Natural killer cell (primary cell): Measurements from ENCODE around the gene NRGN. TPM values are rescaled to one million over a fixed set of nuclear protein-coding genes. Genes with fewer than 3 reads are reported as not detected.

Experiments used
- ATAC-seq, 3 donors: fragments of 150-1000 bp in 2 of 3; fragments of 200-7000 bp in 1 of 3; cut with Tn5 transposase; 1 replicate in 1 of 3; 2 replicates in 2 of 3; pipeline ENCODE4 v1.10.0; 2021; ENCODE audit warnings: mild to moderate bottlenecking in 2 of 3, moderate library complexity in 2 of 3
- DNase-seq, 2 donors: peaks; one replicate each; pipeline versions ENCODE4 v3.0.0 to v3.0.0-alpha.2; 2013 to 2021; ENCODE audit warnings: mixed read lengths in 1 of 2
- H3K27ac ChIP-seq: one replicate; pipeline ENCODE4 v1.5.1; 2013; ENCODE audit warnings: mild to moderate bottlenecking, low read length
- H3K27me3 ChIP-seq: one replicate; pipeline ENCODE4 v1.6.1; 2013; ENCODE audit warnings: low read length; ENCODE audit not compliant: control insufficient read depth, insufficient read depth
- H3K36me3 ChIP-seq: one replicate; pipeline ENCODE4 v1.6.1; 2013; ENCODE audit warnings: low read length; ENCODE audit not compliant: control insufficient read depth, insufficient read depth
- H3K4me1 ChIP-seq: one replicate; pipeline ENCODE4 v1.6.1; 2013; ENCODE audit warnings: low read length; ENCODE audit not compliant: control insufficient read depth, insufficient read depth
- H3K4me3 ChIP-seq: one replicate; pipeline ENCODE4 v1.5.1; 2013; ENCODE audit warnings: low read length
- H3K9me3 ChIP-seq: one replicate; pipeline ENCODE4 v1.6.1; 2013; ENCODE audit warnings: low read length; ENCODE audit not compliant: control insufficient read depth, insufficient read depth
- H3K27ac Mint-ChIP-seq, 2 donors: one replicate each; pipeline ENCODE4 v1.8.0; 2022; ENCODE audit warnings: mild to moderate bottlenecking in 2 of 2, mixed read lengths in 2 of 2, moderate library complexity in 1 of 2
- H3K27me3 Mint-ChIP-seq, 2 donors: one replicate each; pipeline ENCODE4 v1.8.0; 2022; ENCODE audit warnings: low read depth in 2 of 2, mixed read lengths in 2 of 2
- H3K36me3 Mint-ChIP-seq: one replicate; pipeline ENCODE4 v1.8.0; 2022; ENCODE audit warnings: mixed read lengths
- H3K4me1 Mint-ChIP-seq, 2 donors: one replicate each; pipeline ENCODE4 v1.8.0; 2022; ENCODE audit warnings: mixed read lengths in 2 of 2
- H3K4me3 Mint-ChIP-seq: one replicate; pipeline ENCODE4 v1.8.0; 2022; ENCODE audit warnings: mild to moderate bottlenecking, moderate library complexity, mixed read lengths
- H3K9me3 Mint-ChIP-seq, 2 donors: one replicate each; pipeline ENCODE4 v1.8.0; 2022; ENCODE audit warnings: mixed read lengths in 2 of 2
- CTCF ChIP-seq: fragments of 200-600 bp; IDR thresholded peaks from one replicate; pipeline ENCODE4 v1.8.0; 2022; ENCODE audit warnings: antibody characterized with exemption
- WGBS: methylation state at CpG from one replicate; pipeline ENCODE4 v1.1.7; 2013; ENCODE audit warnings: missing lambda C conversion rate; ENCODE audit not compliant: insufficient coverage; 5-methylcytosine and 5-hydroxymethylcytosine counted together
- intact Hi-C: fragments of 100-400 bp; cut with micrococcal nuclease; formaldehyde crosslinking; loops from one replicate; pipeline ENCODE4 v1.14.2; 2022
- total RNA-seq, 4 donors: library from RNA; stranded (reverse); fragments of 120-200 nt in 1 of 4; gene quantifications; one replicate each; pipeline versions ENCODE4 v1.2.3 to v1.2.4, GENCODE V29; 2013 to 2022

The NRGN gene
- total RNA-seq, 3 donors from 2014 or later (not counting 1 experiment from before 2014, with no cell fraction given): 11.1 to 70.9 (median 28.4) TPM

GRCh38 chr11:124756753-124757227 is 17.0 kb downstream of the NRGN start:
- intact Hi-C loops: no loop called here
- no peaks in the 10 kb centered on the region for H3K9me3 Mint-ChIP-seq
- no peaks in the 10 kb centered on the region for H3K9me3 ChIP-seq
- peaks cover 14 to 25% of the 10 kb centered on the region in 2 donors for H3K4me1 Mint-ChIP-seq
- no peaks in the 10 kb centered on the region for H3K36me3 ChIP-seq
- peaks cover 38% of the 10 kb centered on the region for H3K27me3 ChIP-seq
- no peak for TF ChIP-seq CTCF
- no peak overlapping the region for H3K4me3 Mint-ChIP-seq
- 91% methylated on average over 6 of the region's 6 CpGs for WGBS
- no peak overlapping the region for H3K27ac Mint-ChIP-seq
- no peaks in the 10 kb centered on the region for H3K36me3 Mint-ChIP-seq
- H3K27me3 Mint-ChIP-seq: peaks cover 40 to 54% of the 10 kb centered on the region in 2 donors
- no peak overlapping the region for H3K4me3 ChIP-seq
- DNase-seq: no peak
- no peak for ATAC-seq
- H3K4me1 ChIP-seq: peaks cover 36% of the 10 kb centered on the region
- H3K27ac ChIP-seq: no peak overlapping the region

GRCh38 chr11:124757320-124757719 is 17.6 kb downstream of the NRGN start:
- Mint-ChIP-seq H3K4me1 (peaks cover 14 to 25% of the 10 kb centered on the region in 2 donors), H3K9me3 (no peaks in the 10 kb centered on the region), H3K4me3 (no peak overlapping the region), H3K36me3 (no peaks in the 10 kb centered on the region), H3K27me3 (peaks cover 40 to 55% of the 10 kb centered on the region in 2 donors), H3K27ac (no peak overlapping the region)
- ATAC-seq (no peak), DNase-seq (no peak)
- intact Hi-C loops: no loop called here
- Histone ChIP-seq H3K27ac (no peak overlapping the region), H3K4me1 (peaks cover 39% of the 10 kb centered on the region), H3K4me3 (no peak overlapping the region), H3K27me3 (peaks cover 40% of the 10 kb centered on the region), H3K36me3 (no peaks in the 10 kb centered on the region), H3K9me3 (no peaks in the 10 kb centered on the region)
- 98% methylated on average over 3 of the region's 3 CpGs for WGBS
- no peak for TF ChIP-seq CTCF

GRCh38 chr11:124758355-124759265 is 18.9 kb downstream of the NRGN start:
- TF ChIP-seq CTCF: peak; percentile 65
- Histone ChIP-seq H3K4me1 (peaks cover 51% of the 10 kb centered on the region), H3K9me3 (no peaks in the 10 kb centered on the region), H3K27me3 (peaks cover 42% of the 10 kb centered on the region), H3K4me3 (no peak overlapping the region), H3K27ac (no peak overlapping the region), H3K36me3 (no peaks in the 10 kb centered on the region)
- ATAC-seq (peak; percentile 69 to 80 (median 76)), DNase-seq (peak; percentile 57 to 80)
- H3K4me3 Mint-ChIP-seq: peak overlapping the region; percentile 63
- H3K9me3 Mint-ChIP-seq: no peaks in the 10 kb centered on the region
- 24% methylated on average over 53 of the region's 53 CpGs for WGBS
- peaks cover 20 to 30% of the 10 kb centered on the region in 2 donors for H3K4me1 Mint-ChIP-seq
- H3K36me3 Mint-ChIP-seq: no peaks in the 10 kb centered on the region
- intact Hi-C loops: no loop called here
- no peak overlapping the region for H3K27ac Mint-ChIP-seq
- peaks cover 40 to 57% of the 10 kb centered on the region in 2 donors for H3K27me3 Mint-ChIP-seq
